AG10803 (cell line): ENCODE data around the gene MAD2L2.

Source experiments
- DNase-seq: peaks from one replicate; pipeline ENCODE4 v3.0.0; 2010; ENCODE audit warnings: low read depth
- H3K4me3 ChIP-seq: 2 replicates; pipeline ENCODE4 v1.5.1; 2011; ENCODE audit warnings: mild to moderate bottlenecking, low read length, control low read depth
- CTCF ChIP-seq: conservative IDR thresholded peaks from 2 replicates; pipeline ENCODE4 v1.5.1; 2011; ENCODE audit warnings: mild to moderate bottlenecking, low read length, control low read depth, inconsistent platforms

Gene MAD2L2

GRCh38 chr1:11681071-11681771 lies at the start of gene MAD2L2:
Gene MAD2L2, minus strand, starts transcription at chr1:11681148. Its CDS starts 547 bp downstream, at chr1:11680601.
- TF ChIP-seq CTCF, result no peak
- peak; percentile 71 for DNase-seq
- peak within 1 kb of the TSS; percentile 83 for H3K4me3 ChIP-seq

DNA sequence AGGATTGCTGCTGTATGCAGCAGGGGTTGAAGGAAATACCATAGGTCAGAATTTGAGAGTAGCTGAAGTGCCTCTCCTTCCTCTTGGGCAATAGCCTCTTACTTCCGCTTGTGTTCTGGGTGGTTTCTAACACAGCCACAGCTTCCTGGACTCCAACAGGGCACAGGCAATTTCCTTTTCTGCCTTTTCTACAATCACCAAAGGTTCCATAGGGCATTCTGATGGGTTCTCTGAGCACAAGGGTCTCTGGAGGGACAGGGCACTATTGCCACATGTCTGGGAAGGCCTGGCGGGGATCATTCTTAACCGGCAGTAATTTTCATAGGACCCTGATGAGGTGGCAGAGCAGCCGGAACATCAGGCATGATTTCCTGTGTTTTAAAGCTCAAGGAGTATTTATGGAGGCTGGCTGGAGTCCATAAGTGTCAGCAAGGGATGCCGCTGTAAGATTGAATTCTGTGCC lies 49.5 kb upstream of the MAD2L2 start:
- no peak for TF ChIP-seq CTCF
- no peak overlapping the region for H3K4me3 ChIP-seq
- DNase-seq, result peak; percentile 52

DNA sequence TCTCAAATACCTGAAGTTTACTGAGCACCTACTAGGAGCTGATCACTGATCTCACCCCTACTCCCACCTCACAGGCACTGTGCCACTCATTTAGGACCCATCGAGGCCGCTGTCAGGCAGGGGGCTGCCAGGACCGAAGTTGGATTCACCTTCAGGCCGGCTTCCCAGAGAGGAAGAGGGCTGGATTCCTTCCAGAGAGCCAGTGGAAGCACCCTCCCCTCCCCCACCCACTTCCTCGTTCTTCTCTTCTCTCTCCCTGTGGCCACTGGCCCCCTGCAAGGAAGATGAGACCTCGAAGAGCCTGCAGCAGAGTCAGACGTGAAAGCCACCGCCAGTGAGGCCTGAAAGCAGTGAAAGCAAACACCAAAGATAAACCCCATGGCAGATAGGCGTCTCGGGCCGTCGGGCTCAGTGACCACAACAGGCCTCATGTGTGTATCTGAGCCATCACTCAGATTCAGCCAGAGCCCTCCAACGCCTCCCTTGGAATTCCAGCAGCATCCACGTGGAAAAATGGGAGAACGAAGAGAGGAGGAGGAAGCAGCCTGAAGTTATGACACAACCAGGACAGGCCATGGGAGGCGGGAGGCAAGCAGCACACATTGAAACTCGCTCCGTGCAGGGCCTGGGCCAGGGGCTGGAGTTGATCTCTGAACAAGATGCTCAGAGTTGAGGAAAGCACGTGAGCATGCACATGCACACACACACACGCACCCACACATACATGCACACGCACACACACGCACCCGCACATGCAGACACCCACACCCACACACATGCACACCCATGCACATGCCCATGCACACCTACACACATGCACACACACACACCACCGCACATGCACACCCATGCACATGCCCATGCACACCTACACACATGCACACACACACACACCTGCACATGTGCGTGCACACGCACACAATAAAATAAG lies 48.8 kb upstream of the MAD2L2 start:
- no peak for TF ChIP-seq CTCF
- no peak overlapping the region for H3K4me3 ChIP-seq
- no peak for DNase-seq

DNA sequence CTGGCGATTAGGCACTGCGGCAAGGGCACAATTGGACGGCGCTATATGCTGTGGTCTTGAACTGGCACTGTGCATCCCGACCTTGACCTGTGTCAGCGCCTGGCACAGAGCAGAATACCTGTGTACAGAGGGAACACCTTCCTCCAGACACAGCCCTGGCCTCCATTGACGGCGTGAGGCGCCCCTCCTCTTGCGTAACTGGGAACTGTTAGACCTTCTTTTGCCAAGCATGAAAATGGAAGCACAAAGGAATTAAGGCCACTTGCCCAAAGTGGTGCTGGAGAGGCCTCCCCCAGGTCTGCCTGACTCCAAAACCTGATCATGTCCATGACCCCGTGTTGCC lies 48.2 kb upstream of the MAD2L2 start:
- no peak overlapping the region for H3K4me3 ChIP-seq
- no peak for TF ChIP-seq CTCF
- no peak for DNase-seq

GRCh38 chr1:11728126-11728806 lies 47.3 kb upstream of the MAD2L2 start:
- TF ChIP-seq CTCF, result no peak
- no peak overlapping the region for H3K4me3 ChIP-seq
- no peak for DNase-seq

- no peak for DNase-seq
- H3K4me3 ChIP-seq, result no peak overlapping the region
- no peak for TF ChIP-seq CTCF
These were observed 46.2 kb upstream of the MAD2L2 start for GRCh38 chr1:11727119-11727518.
